HTR-8/SVneo (cell line): ENCODE results near the gene JAML.
A peak's percentile ranks its signal among the peaks of the same experiment; 100 is the strongest.

Experiments
- DNase-seq: peaks from one replicate; pipeline ENCODE4 v3.0.0; 2011; ENCODE audit warnings: low spot score, mixed read lengths; ENCODE audit not compliant: insufficient read length
- FAIRE-seq: peaks from 2 replicates; lab custom pipeline; 2011; peaks lifted over from hg19 to GRCh38; lab: Jason Lieb, UNC

JAML gene

GRCh38 chr11:118240999-118241763 is 16.4 kb upstream of the JAML start:
- DNase-seq (peak; percentile 10), FAIRE-seq (no peak)

DNA sequence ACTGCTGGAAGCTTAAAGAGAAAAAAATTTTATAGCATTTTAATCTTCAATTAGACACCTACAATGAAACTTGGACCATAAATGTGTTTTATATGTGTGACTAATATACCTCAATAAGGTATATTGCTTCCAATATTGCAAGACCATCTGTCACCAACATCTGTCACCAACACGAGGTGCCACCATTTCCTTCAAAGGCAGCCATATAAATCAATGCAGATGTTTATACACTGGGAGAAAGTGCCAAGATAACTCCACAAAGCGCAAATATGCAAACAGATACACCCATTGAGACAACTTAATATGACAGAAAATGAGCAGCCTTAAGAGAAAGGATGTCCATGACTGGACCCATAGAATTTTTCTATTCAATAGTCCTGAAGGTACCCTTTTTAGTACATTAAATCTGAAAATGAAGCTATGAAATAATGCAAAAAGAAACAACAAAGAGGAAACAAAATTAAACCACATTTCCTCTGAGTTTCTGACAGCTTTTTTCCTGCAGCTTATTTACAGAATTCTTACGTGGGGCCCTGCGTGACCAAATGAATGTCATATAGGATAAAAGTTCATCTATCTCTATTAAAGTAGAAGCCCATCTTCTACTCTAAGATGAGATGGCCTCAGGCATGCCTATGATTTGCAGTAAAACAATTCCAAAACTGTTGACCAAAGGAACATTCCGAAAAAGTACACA is 14.8 kb upstream of the JAML start:
- DNase-seq: no peak
- no peak for FAIRE-seq

DNA sequence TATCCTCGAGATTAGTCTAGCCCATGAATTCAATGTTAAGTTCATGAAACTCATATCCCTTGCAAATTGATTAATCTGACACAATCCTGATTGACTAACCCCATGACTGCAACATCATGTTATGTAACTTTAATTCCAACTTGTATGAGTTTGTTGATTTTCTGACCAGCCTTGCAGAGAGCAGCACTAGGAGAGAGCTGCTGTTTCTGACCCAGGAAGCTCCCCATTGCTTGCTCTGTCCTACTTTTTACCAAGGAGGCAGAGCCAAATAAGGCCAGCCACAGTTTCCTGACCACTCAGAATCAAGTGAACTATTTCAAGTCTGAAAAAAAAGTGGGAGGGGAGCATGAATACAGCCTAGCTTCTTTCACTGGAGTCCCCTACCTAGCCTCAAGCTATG is 14.1 kb upstream of the JAML start:
- no peak for DNase-seq

GRCh38 chr11:118238421-118238820 is 13.6 kb upstream of the JAML start:
- FAIRE-seq: no peak

More for the DNA sequence above, 14.1 kb upstream of the JAML start:
- no peak for FAIRE-seq

DNA sequence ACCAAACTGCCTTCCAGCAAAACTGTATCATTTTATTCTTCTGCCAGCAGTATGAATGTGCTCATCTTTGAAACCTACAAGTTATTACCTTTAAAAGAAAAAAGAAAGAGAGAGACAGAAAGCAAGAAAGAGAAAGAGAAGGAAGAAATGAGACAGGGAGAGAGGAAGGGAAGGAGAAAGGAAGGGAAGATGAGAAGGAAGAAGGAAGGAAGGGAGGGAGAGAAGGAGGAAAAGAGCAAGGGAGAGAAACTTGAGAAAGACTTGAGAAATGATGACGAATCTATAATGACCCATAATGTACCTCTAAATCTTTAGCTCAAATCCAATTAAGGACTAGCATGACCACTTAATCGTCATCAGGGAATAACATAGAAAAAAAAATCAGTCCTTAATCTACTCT is 11.4 kb upstream of the JAML start:
- no peak for FAIRE-seq

More at GRCh38 chr11:118238421-118238820, 13.6 kb upstream of the JAML start:
- DNase-seq: no peak

DNA sequence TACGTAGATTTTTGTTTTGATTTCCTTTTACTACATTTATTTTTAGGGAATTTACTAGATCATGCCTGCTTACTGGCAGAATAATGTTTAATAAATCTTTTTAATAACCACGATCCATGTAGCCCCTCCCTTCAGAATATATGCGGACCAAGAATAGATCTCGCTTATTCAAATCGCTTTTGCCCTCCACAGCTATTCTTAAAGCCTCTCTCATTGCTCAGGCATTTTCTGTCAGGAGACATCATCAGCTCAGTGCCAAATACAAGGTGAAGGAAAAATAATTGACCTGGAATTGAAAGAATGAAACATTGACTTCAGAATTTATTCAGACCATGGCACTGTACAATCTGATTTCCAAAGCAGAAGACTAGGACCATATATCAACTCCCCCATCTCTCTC is 10.0 kb upstream of the JAML start:
- FAIRE-seq (no peak), DNase-seq (no peak)

More for the DNA sequence above, 11.4 kb upstream of the JAML start:
- DNase-seq: no peak

- DNase-seq (no peak), FAIRE-seq (no peak)
Observed at GRCh38 chr11:118233850-118234249, 9.0 kb upstream of the JAML start.

DNA sequence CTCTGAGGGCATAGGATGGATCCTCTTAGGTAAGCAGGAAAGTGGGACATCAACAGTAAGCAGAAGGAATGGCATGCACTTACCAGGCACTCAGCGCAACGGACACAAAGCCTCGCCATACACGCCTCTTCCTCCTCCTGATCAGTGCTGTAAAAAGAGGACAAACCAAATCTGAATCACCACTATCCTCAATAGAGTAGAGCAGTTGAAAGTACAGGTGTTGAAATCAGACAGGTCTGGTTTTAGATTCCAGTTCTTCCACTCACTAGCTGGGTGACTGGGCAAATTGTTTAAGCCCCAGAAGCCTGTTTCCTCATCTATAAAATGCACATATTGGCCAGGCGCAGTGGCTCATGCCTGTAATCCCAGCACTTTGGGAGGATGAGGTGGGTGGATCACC is 8.6 kb upstream of the JAML start:
- FAIRE-seq: no peak

GRCh38 chr11:118232659-118233058 is 7.8 kb upstream of the JAML start:
- DNase-seq (no peak), FAIRE-seq (no peak)

More for the DNA sequence above, 8.6 kb upstream of the JAML start:
- DNase-seq: no peak

- FAIRE-seq (no peak), DNase-seq (no peak)
Observed at GRCh38 chr11:118231461-118231860, 6.7 kb upstream of the JAML start.

GRCh38 chr11:118230088-118230487 is 5.3 kb upstream of the JAML start:
- FAIRE-seq (no peak), DNase-seq (no peak)

- DNase-seq (no peak), FAIRE-seq (no peak)
Observed at GRCh38 chr11:118229274-118229847, 4.5 kb upstream of the JAML start.

- DNase-seq (no peak), FAIRE-seq (no peak)
Observed at GRCh38 chr11:118227865-118228785, 3.3 kb upstream of the JAML start.

- DNase-seq: no peak
- FAIRE-seq: no peak
Observed at GRCh38 chr11:118226781-118227180, 2.0 kb upstream of the JAML start.

GRCh38 chr11:118226296-118226695 is 1.5 kb upstream of the JAML start:
- FAIRE-seq (no peak), DNase-seq (no peak)

DNA sequence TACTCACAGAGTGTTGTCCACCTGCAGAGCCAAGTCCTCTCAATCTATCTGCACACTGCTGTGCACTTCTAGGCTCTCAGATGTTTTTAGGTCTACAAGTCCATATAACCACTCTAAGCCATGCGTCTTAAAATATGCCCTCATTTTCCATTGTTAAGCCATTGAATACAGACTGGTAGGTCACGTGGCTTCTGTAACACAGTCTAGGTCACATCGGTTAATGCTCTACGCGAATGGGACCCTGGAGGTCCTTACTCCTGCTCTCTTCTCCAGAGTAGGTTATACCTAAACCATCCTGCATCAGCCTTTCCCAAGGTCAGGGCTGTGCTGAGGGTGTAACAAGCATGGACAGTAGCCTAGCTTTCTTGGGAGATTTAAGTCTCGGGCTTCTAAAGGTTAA is 819 bp downstream of the JAML start:
- FAIRE-seq (no peak), DNase-seq (no peak)

- FAIRE-seq: no peak
- DNase-seq: no peak
Observed at GRCh38 chr11:118223570-118223969, 1.2 kb downstream of the JAML start.

DNA sequence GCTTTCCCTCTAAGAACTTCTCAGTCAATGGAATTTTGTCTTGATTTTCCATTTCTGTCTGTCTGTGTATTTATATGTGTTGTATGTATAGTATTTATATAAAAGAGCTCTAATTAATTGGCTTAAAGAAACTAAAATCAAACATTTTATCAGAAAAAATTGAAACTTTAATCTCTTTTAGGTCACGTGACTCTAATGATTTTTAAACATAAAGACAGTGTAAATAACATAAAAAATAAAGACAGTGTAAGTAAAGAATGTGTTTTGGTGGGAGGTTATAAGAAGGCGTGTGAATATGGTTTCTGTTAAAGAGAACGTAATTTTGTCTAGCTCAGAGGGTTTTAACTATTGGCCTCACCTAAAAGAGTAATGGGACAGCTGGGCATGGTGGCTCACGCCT is 2.4 kb downstream of the JAML start:
- DNase-seq (no peak), FAIRE-seq (no peak)

DNA sequence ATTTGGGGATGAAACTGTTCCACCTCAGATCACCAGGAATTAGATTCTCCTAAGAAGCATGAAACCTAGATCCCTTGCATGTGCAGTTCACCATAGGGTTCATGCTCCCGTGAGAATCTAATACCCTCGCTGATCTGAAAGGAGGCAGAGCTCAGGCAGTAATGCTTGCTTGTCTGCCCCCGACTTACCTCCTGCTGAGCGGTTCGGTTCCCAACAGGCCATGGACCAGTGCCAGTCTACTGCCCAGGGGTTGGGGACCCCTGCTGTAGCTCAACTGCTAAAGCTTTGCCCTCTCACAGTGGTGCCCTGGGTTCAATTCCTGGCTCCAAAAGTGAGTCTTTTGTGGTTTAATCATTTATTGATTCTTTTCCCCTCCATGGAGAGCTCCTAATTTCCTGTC is 3.4 kb downstream of the JAML start:
- DNase-seq: no peak
- no peak for FAIRE-seq

GRCh38 chr11:118219732-118220131 is 5.1 kb downstream of the JAML start:
- DNase-seq (no peak), FAIRE-seq (no peak)
